HCT116 (cell line): ENCODE results near the gene LRP11.

Experiments
- CEBPB ChIP-seq: IDR thresholded peaks from 2 replicates; pipeline ENCODE4 v1.6.1; 2012; ENCODE audit warnings: low read depth
- ELF1 ChIP-seq: IDR thresholded peaks from 2 replicates; pipeline ENCODE4 v1.6.1; 2012; ENCODE audit warnings: low read depth, borderline replicate concordance
- EZH2 ChIP-seq: fragments of 200-600 bp; sonication (generic); IDR thresholded peaks from 2 replicates; pipeline ENCODE4 v1.6.1; 2017; ENCODE audit warnings: antibody characterized with exemption, mixed run types
- EZH2phosphoT487 ChIP-seq: fragments of 200-600 bp; IDR thresholded peaks from 2 replicates; pipeline ENCODE4 v1.6.1; 2018; ENCODE audit warnings: antibody characterized with exemption, borderline replicate concordance
- JUND ChIP-seq: IDR thresholded peaks from 2 replicates; pipeline ENCODE4 v1.6.1; 2012
- POLR2A ChIP-seq: IDR thresholded peaks from 2 replicates; pipeline ENCODE4 v1.7.0; 2011; ENCODE audit warnings: borderline replicate concordance; ENCODE audit not compliant: insufficient read depth, insufficient read length; ENCODE audit errors: extremely low read depth
- POLR2AphosphoS5 ChIP-seq: IDR thresholded peaks from 2 replicates; pipeline ENCODE4 v1.6.1; 2011; ENCODE audit warnings: mild to moderate bottlenecking, low read depth, low read length, moderate library complexity
- TF ChIP-seq, protein P1 (sequence below), 3 experiments: fragments of 200-600 bp in 1 of 3; sonication (generic) in 1 of 3; IDR thresholded peaks in 2 of 3; conservative IDR thresholded peaks in 1 of 3; 2 replicates each; pipeline ENCODE4 v1.5.1; 2012 to 2017; ENCODE audit warnings: low read depth in 2 of 3, low read length in 2 of 3, antibody characterized with exemption in 1 of 3, borderline replicate concordance in 1 of 3, control low read depth in 1 of 3, mild to moderate bottlenecking in 1 of 3, mixed read lengths in 1 of 3, mixed run types in 1 of 3, moderate library complexity in 1 of 3; ENCODE audit not compliant: insufficient read depth in 1 of 3
- TF ChIP-seq, protein P2 (sequence below): IDR thresholded peaks from 2 replicates; pipeline ENCODE4 v1.6.1; 2012

DNA sequence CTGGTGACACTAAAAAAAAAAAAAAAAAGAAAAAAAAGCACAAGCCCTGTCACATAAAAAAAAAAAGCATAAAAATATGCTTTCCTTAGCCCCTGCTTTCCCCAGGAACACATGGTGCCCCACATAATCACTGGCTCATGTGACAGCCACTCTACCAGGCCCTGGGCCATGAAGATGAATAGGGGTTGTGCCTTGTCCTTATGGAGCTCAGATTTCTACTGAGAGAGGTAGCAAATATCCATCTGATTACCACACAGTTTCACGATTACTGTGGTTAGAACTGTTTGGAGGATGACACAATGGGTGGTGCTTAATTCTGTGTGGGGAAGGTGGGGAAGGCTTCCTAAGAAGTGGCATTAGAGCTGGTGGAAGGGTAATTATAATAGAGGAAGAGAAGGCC lies 24.5 kb upstream of the LRP11 start:
- TF ChIP-seq, protein P1, sequence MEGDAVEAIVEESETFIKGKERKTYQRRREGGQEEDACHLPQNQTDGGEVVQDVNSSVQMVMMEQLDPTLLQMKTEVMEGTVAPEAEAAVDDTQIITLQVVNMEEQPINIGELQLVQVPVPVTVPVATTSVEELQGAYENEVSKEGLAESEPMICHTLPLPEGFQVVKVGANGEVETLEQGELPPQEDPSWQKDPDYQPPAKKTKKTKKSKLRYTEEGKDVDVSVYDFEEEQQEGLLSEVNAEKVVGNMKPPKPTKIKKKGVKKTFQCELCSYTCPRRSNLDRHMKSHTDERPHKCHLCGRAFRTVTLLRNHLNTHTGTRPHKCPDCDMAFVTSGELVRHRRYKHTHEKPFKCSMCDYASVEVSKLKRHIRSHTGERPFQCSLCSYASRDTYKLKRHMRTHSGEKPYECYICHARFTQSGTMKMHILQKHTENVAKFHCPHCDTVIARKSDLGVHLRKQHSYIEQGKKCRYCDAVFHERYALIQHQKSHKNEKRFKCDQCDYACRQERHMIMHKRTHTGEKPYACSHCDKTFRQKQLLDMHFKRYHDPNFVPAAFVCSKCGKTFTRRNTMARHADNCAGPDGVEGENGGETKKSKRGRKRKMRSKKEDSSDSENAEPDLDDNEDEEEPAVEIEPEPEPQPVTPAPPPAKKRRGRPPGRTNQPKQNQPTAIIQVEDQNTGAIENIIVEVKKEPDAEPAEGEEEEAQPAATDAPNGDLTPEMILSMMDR (IDR thresholded peaks at IDR 0.05 in 2 of 3, conservative IDR thresholded peaks at IDR 0.05 in 1 of 3; ENCODE audit: borderline replicate concordance in 1 of 3, insufficient read depth in 1 of 3, low read depth in 2 of 3, low read length in 2 of 3) = no peak
- TF ChIP-seq POLR2A (no peak), CEBPB (no peak), JUND (no peak), EZH2 (no peak), POLR2AphosphoS5 (no peak), EZH2phosphoT487 (no peak), ELF1 (no peak)
- TF ChIP-seq, protein P2, sequence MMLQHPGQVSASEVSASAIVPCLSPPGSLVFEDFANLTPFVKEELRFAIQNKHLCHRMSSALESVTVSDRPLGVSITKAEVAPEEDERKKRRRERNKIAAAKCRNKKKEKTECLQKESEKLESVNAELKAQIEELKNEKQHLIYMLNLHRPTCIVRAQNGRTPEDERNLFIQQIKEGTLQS = no peak
